GM19324 (cell line): Measurements from ENCODE around the gene THAP11.
A peak's percentile ranks its signal among the peaks of the same experiment; 100 is the strongest.

Source experiments
- ATAC-seq: cut with Tn5 transposase; IDR thresholded peaks from one replicate; pipeline ENCODE4 v1.9.1; 2021; ENCODE audit warnings: mild to moderate bottlenecking, moderate library complexity; ENCODE audit not compliant: unreplicated experiment, low FRiP score

The THAP11 gene

GRCh38 chr16:67881621-67882161 lies 39.6 kb downstream of the THAP11 start:
- ATAC-seq: no peak

DNA sequence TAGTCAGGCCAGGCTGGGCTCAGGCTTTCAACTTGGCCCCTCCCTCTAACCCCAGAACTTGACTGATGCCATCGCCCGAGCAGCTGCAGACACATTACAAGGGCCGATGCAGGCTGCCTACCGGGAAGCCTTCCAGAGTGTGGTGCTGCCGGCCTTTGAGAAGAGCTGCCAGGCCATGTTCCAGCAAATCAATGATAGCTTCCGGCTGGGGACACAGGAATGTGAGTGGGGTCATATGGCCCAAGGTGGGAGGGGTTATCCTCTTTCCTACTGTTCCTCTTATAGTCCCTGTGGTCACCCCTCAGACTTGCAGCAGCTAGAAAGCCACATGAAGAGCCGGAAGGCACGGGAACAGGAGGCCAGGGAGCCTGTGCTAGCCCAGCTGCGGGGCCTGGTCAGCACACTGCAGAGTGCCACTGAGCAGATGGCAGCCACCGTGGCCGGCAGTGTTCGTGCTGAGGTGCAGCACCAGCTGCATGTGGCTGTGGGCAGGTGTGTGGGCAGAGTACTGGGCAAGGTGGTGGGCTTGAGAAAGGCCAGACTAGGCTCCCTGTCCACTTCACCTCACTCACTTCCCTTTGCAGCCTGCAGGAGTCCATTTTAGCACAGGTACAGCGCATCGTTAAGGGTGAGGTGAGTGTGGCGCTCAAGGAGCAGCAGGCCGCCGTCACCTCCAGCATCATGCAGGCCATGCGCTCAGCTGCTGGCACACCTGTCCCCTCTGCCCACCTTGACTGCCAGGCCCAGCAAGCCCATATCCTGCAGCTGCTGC lies 40.4 kb downstream of the THAP11 start:
- no peak for ATAC-seq

DNA sequence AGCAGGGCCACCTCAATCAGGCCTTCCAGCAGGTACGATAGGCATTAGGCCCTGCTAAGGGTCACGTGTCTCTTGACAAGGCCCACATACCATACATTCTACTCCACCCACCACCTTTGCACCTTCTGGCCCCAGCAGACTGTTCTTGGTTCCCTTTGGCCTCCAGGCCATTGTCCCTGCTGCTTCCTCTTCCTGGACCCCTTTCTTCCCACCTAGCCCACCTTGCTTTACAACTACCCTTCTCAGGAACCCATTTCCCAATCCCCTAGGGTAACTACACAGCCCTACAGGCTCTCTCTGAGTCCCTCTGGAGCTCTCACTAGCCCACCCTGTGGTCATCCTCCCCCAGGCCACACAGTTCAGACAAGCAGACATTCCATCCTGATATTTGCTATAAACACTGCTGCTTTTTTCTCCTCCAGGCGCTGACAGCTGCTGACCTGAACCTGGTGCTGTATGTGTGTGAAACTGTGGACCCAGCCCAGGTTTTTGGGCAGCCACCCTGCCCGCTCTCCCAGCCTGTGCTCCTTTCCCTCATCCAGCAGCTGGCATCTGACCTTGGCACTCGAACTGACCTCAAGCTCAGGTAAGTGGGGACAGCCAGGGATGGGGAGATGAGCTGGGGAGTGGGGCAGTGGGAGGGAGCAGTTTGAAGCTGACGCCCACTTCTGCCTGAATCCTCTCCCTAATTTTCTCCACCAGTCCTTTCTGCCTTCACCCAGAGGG lies 41.2 kb downstream of the THAP11 start:
- ATAC-seq: no peak

DNA sequence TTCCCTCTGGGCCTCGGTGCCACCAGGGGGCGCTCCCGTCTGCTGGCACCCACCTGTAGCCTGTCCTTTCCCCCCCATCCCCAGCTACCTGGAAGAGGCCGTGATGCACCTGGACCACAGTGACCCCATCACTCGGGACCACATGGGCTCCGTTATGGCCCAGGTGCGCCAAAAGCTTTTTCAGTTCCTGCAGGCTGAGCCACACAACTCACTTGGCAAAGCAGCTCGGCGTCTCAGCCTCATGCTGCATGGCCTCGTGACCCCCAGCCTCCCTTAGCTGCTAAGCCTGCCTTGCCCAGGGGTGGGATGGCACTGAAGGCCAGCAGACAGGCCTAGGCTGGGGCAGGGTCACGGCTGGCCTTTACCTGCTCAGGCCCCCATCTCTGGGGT lies 41.7 kb downstream of the THAP11 start:
- ATAC-seq: no peak

DNA sequence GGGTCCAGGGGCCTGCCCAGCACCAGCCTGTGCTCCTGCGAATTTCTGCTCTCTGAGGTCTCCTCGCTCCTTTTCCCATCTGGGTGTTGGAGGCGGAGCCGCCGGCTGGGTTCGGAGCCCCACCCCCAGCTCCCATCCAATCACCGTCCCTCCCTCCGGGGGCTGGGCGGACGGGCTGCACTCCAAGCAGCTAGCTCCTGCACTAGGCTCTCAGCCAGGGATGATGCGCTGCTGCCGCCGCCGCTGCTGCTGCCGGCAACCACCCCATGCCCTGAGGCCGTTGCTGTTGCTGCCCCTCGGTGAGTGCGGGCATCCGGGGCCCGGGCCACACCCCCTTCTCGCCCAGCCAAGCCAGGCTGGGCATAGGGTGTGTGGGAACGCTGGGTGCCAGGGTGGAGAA lies 42.6 kb downstream of the THAP11 start, which contains the start of gene NRN1L:
Gene NRN1L, plus strand, starts transcription at position 202 of the 400 bp plus-strand sequence. Its CDS starts 19 bp downstream, at position 221.
- no peak for ATAC-seq

DNA sequence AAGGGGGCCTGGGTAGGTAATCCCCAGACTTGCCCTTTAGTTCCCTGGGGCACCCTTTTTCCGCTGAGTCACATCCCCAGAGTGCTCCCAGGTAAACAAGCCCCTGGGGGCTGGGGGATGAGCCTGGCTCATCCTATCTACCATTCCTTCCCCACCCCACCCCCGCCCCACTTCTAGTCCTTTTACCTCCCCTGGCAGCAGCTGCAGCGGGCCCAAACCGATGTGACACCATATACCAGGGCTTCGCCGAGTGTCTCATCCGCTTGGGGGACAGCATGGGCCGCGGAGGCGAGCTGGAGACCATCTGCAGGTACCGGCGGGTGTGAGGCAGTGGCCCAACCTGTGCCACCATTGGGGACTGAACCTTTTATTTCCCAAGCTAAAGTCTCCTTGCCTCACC lies 43.4 kb downstream of the THAP11 start:
- no peak for ATAC-seq

DNA sequence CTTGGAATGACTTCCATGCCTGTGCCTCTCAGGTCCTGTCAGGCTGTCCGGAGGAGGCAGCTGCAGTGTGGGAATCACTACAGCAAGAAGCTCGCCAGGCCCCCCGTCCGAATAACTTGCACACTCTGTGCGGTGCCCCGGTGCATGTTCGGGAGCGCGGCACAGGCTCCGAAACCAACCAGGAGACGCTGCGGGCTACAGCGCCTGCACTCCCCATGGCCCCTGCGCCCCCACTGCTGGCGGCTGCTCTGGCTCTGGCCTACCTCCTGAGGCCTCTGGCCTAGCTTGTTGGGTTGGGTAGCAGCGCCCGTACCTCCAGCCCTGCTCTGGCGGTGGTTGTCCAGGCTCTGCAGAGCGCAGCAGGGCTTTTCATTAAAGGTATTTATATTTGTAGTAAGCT lies 43.9 kb downstream of the THAP11 start:
- ATAC-seq: no peak

GRCh38 chr16:67886387-67886786 lies 44.3 kb downstream of the THAP11 start:
- ATAC-seq: no peak

- no peak for ATAC-seq
These were observed 46.2 kb downstream of the THAP11 start for GRCh38 chr16:67888331-67888730.

- no peak for ATAC-seq
These were observed 50.3 kb downstream of the THAP11 start for GRCh38 chr16:67892375-67892774.

DNA sequence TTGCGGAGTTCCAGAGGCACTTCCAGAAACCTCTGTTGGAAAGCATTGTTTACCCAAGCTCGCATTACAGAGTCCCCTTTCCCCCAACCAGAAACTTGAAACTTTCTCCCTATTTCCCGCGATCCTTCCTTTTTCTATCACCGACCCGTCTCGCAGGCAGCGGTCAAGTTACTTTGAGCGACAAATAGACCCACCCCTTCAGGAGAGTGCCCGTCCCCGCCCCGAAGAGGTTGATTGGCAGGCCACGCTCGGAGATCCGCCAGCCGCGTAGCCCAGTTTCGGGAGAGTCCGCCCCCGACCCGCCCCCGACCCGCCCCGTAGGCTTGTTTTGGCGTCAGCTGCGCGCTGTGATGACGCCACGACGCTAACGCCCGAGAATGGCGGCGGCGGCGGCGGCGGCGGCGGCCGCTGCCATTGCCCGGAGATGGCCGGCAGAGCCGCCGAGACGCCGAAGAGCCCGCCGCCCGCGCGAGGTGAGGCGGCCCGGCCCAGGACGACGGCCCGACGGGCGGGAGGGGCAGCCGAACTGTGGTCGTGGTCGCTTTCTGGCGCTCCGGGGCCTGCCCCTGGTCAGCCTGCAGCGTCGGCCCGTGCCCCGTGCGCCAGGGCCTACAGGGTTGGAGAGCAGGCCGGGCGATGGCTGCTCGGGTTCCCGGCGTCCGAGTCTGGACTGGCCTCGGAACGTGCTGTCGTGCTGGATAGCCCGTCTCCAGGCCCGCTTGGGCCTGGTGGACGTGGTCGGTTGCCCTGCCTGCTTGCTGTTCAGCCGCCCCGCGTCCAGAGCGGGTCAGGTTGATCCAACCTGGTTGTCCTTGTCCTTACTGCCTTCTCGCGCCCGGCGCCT lies 51.0 kb downstream of the THAP11 start, which contains the start of gene PSKH1:
Gene PSKH1, plus strand, starts transcription at position 356 of the 844 bp plus-strand sequence. CDS start 15,496 bp downstream, outside the sequence.
- peak; percentile 88 for ATAC-seq
